GM19324 (cell line): ENCODE results near the gene PDIA6.

Source experiments
- ATAC-seq: cut with Tn5 transposase; IDR thresholded peaks from one replicate; pipeline ENCODE4 v1.9.1; 2021; ENCODE audit warnings: mild to moderate bottlenecking, moderate library complexity; ENCODE audit not compliant: unreplicated experiment, low FRiP score

PDIA6 gene, protein sequence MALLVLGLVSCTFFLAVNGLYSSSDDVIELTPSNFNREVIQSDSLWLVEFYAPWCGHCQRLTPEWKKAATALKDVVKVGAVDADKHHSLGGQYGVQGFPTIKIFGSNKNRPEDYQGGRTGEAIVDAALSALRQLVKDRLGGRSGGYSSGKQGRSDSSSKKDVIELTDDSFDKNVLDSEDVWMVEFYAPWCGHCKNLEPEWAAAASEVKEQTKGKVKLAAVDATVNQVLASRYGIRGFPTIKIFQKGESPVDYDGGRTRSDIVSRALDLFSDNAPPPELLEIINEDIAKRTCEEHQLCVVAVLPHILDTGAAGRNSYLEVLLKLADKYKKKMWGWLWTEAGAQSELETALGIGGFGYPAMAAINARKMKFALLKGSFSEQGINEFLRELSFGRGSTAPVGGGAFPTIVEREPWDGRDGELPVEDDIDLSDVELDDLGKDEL

DNA sequence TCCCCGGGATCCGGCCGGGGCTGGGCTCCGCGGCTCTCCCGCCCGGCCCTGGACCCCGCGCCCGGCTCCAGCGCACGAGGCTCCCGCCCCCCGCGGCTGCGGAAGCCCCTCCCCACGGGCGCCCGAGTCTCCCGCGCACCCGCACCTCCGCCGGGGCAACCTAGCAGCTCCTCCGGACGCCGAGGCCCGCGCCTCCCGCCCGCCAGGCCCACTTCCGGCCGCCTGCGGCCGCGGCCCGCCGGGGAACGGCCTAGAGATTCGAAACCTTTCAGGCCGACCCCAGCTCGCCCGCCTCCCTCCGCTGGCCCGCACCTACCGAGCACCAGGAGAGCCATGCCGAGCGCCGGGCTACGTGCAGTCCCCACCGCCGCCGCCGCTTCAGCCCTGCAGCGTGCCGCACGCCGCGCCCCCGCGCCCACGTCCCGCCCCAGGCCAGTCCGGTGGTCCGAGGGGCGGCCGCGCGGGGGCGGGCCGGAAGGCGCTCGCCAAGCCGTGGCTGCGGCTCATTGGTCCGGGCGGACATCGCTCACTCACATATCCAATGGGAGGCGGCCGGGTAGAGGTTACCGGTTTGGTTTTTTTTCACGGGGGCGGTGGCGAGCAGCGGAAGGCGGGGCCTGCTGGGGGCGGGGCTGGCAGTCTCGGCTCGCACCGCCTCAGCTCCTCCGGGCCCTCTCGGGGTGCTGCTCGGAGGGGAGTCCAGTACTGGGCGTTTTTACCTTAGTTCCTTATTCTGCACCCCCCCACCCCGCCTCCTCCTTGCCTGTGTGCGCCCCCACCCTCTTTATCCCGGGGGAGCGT lies at the start of gene PDIA6:
PDIA6 (minus strand) TSS at position 424 of the 801 bp plus-strand sequence; CDS start at position 335, 89 bp downstream.
- peak; percentile 97 for ATAC-seq

GRCh38 chr2:10862330-10862729 lies 49.7 kb upstream of the PDIA6 start:
- no peak for ATAC-seq

DNA sequence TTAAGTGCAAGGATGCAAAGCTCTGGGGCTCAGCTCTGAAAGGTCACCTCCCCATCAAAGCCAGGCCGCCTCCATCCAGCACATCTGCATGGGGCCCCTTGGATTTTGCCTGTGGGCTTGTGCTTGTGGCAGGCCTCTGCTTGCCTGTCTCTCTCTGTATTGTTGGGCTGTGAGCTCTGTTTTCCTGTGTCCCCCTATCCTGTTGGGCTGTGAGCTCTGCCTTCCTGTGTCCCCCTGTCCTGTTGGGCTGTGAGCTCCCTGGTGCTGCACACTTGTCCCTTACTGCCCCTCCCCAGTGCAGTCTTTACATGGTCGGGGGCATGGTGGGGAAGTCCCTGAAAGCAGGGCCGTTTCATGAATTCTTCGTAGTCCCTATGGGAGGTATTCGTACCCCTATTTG lies 49.2 kb upstream of the PDIA6 start:
- no peak for ATAC-seq

DNA sequence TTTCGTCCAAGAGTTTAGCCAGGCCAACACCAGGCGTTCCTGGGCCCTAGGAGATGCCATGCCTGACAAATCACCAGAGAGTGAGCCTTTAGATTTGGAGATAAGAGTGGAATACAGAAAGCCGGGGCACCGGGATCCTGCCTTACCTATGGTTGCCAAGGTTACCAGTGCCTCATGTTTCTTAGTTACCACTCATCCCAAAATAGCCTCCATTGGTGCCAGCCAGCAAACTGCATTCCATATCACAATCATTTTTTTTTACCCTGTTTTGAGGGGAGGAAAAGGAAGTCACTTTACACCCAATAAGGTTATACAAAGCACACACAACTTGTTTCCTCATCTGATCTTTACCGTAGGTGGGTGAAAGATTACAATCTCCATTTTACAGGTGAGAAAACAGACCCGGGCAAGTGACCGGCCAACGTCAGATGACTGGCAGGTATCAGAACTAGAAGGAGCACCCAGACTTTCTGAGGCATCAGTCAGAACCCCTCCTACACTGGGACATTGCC lies 48.3 kb upstream of the PDIA6 start:
- ATAC-seq = no peak

DNA sequence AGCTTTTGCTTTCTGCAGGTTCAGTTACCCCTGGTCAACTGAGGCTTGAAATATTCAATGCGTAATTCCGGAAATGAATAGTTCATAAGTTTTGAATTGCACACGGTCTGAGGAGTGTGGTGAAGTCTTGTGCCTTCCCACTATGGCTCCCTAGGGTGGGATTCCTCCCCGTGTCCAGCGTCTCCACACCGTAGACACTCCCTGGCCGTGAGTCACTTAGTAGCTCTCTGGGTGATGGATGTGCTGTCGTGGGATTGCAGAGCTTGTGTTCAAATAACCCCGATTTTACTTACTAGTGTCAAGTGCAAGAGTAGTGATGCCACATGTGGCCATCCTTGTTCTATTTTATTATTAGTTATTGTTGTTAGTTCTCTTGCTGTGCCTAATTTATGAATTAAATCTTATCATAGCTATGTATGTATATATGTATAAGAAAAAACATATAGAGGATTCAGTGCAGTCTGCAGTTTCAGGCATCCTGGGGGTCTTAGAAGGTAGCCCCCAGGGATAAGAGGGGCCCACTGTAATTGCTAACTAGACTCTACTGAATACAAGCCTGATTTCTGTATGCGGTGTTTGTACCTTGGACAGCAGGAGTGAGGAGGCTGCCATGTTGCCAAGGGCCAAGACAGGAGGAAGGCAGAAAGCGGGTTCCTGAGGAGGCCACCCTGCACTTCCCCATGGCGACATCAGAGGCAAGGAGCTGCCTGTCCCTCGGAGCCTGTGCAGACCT lies 47.7 kb upstream of the PDIA6 start:
- ATAC-seq = no peak

DNA sequence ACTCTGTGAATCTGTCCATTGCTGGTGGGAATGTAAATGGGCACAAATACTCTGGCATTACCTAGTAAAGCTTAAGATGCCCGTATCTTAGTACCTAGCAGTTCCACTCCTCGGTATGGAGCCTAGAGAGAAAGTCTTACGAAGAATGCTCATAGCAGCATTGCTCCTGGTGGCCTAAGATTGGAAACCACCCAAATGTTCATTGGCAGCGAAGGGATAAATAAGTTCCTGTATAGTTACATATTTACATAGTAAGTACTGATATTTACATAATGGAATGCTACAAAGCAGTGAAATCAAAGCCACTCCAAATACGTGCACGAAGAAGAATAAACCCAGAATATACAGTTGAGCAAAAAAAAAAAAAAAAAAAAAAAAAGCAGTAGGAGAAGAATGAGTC lies 46.7 kb upstream of the PDIA6 start:
- ATAC-seq = no peak

DNA sequence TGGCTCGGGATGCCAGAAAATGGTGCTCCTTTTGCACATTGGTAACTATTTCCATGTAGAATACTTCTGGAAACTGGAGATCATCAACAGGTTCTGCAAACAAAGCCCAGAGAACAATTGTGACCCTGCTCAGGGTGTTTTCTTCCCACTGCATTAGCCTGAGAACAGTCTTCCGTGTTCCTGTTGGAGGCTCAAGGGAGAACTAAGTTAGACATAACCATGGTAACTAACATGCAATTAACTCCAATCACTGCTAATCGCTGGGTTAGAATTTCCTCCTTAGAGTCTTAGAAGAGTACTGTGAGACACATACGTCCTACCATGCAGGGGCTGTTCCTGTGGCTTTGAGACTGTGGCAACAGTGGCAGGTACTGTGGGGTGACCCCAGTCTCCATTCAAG lies 36.0 kb upstream of the PDIA6 start:
- no peak for ATAC-seq

- no peak for ATAC-seq
Observed at GRCh38 chr2:10847008-10847407, 34.4 kb upstream of the PDIA6 start.

GRCh38 chr2:10846110-10846861 lies 33.7 kb upstream of the PDIA6 start:
- ATAC-seq = no peak

- no peak for ATAC-seq
Observed at GRCh38 chr2:10845640-10846039, 33.1 kb upstream of the PDIA6 start.

DNA sequence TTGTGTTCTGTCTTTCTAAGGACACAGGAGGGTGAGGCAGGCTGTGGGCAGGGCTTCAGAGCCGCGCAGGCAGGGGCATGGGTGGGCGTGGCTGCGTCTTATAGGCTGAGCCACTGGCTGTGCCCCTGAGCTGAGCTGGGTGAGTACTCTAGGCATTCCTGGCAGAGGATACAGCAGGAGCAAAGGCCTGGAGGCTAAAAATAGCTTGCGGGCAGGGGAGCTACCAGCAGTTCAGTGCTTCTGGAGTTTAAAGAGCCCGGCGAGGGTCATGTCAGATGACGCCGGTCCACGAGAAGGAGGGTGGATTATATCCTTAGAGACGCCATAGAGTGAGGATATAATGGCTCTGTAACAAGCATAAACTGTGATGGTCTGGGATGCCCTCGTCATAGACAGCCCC lies 31.5 kb upstream of the PDIA6 start:
- ATAC-seq = no peak

DNA sequence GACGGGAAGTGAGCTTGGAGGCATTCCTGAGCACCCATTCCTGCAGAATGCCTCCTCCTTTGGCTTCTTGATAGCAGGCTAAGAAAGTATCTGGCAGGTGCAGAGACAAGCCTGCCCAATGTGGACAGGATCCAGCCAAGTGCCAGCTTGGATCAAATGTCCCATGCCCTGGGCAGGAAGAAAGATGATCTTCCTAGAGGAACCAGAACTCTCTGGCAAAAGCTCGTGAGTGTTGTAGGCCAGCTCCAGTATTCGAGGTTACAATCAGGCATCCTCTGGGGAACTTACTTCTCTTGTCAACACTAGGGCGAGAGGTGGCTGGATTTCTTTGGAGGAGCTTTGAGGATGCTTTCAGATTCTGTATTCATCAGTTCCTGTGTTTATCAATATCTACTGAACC lies 29.9 kb upstream of the PDIA6 start:
- ATAC-seq = no peak

- no peak for ATAC-seq
Observed at GRCh38 chr2:10841547-10842219, 29.1 kb upstream of the PDIA6 start.

GRCh38 chr2:10839813-10840212 lies 27.2 kb upstream of the PDIA6 start:
- no peak for ATAC-seq

DNA sequence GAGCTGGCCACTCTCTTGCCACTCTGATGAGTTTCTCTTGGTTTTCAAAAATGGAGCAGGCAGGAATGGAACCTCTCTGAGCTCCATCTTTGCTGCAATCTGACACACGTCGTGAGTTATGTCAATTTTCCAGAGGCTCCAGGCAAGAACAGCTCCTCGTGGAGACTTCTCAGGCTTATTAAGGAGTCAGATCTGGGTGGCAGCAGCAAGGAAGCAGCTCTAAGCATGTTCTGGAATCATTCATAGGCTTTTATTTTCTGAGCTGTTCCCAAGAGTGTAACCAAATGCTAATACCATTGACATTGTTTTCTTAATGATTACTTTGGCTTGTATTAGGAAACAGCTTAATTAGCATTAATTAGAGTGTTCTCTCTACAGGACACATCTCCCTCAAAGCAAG lies 26.1 kb upstream of the PDIA6 start:
- ATAC-seq = no peak

DNA sequence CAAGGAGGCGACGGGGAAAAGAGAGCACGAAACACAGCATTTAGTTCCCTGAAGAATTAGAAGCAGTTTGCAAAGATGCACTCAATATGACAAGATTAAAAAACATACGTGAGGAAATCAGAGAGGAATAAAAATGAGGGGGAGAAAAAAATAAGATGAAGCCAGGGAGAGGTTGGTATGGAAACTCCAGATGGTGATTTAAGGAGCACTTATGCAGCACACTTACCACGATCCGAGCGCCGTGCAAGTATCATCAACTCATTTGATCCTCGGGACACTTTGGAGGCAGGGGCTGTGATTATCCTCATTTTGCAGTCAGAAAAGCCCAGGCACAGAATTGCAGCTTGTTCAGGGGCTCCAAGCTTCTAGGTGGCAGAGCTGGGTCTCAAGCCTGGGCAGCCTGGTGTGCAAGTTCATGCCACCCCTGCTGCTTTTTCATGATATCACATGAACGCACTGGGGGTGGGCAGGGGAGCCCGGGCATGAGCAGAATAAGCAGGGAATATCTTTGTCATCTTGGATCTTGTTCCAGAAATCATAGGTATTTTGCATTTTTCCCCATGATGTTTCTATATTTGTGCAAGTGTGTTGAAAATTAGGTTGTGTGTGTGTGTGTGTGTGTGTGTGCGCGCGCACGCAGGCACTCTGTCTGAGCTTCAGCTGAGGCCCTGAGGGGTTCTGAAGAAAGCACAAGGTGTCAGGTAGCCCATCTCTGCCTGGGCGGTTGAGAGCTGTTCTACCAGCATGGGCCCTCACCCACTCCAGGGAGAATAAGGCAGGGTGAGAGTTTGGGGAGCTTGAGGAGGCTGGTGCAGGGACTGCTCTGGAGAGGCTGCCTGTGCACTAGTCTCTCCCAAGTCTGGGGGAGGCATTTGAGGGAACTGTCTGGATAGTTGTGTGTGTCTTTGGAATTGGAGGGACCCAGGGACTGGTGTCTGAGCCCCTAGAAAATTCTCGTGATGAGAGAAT lies 25.0 kb upstream of the PDIA6 start:
- no peak for ATAC-seq

DNA sequence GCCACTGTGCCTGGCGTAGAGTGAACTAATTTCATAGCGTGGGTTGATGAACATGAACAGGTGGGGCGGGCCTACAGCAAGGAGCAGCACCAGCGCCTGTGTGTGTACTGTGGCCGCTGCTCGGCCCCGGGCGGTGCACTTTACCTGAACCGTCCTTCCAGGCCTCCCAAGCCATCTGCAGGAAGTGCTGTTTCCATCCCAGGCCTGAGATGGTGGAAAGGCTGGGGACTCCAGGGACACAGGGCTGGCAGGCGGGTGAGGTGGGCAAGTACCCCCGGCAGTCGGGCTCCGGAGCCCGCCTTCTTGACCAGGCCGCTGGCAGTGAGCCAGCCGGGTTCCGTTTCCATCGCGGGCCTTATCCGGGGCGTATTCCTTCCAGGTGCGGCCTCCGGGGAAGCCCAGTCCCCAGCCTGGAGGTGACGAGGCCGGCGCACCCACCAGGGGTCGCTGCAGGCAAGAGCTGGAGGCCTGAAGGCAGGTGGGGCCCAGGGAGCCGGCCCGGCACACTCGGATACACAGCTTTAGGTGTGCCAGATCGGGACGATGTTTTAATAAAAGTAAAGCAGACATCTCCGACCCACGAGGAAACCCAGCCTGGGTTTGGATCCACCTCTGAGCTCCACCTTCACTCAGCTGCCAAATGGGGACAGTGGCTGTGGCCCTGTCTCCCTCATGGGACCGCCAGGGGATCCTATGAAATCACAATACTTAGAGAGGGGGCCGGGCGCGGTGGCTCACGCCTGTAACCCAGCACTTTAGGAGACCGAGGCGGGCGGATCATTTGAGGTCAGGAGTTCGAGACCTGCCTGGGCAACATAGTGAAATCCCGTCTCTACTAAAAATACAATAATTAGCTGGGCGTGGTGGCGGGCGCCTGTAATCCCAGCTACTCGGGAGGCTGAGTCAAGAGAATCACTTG lies 22.7 kb upstream of the PDIA6 start:
- ATAC-seq = peak; percentile 57
